Adrenal gland (tissue), 12 donors: ENCODE results near the gene LRPAP1. TPM values are rescaled to one million over a fixed set of nuclear protein-coding genes. Genes with fewer than 3 reads are reported as not detected.
A peak's percentile ranks its signal among the peaks of the same experiment; 100 is the strongest.
"Not testable (repeated sequence)": the region's sequence is repeated elsewhere in the genome, so short reads cannot be mapped to it uniquely, and the experiment has no call there.

ENCODE experiments used
- DNase-seq, 7 donors: peaks; one replicate each; pipeline ENCODE4 v3.0.0-alpha.2; 2019 to 2020
- H3K27ac ChIP-seq, 5 donors: fragments of 200-600 bp; sonication (generic) in 4 of 5; 1 replicate in 3 of 5; 2 replicates in 2 of 5; pipeline versions ENCODE4 v1.5.1 to v1.8.0; 2016 to 2020; ENCODE audit warnings: mild to moderate bottlenecking in 1 of 5
- H3K27me3 ChIP-seq: fragments of 200-600 bp; 2 replicates; pipeline ENCODE4 v1.8.0; 2021
- H3K36me3 ChIP-seq, 2 donors: fragments of 200-600 bp; replicated peaks in 1 of 2; 1 replicate in 1 of 2; 2 replicates in 1 of 2; pipeline versions ENCODE4 v1.5.1 to v1.8.0; 2018 to 2022
- H3K4me1 ChIP-seq, 2 donors: fragments of 200-600 bp; replicated peaks in 1 of 2; 1 replicate in 1 of 2; 2 replicates in 1 of 2; pipeline versions ENCODE4 v1.5.1 to v1.8.0; 2018 to 2021
- H3K4me3 ChIP-seq, 4 donors: fragments of 200-600 bp; sonication (generic) in 3 of 4; one replicate each; pipeline ENCODE4 v1.5.1; 2016 to 2018
- H3K9me3 ChIP-seq, 3 donors: fragments of 200-600 bp; sonication (generic) in 1 of 3; replicated peaks in 1 of 3; 1 replicate in 2 of 3; 2 replicates in 1 of 3; pipeline versions ENCODE4 v1.5.1 to v1.8.0; 2016 to 2021
- CTCF ChIP-seq, 6 experiments: fragments of 450-650 bp in 4 of 6; fragments of 200-600 bp in 2 of 6; sonication (generic) in 1 of 6; IDR thresholded peaks; 1 replicate in 5 of 6; 2 replicates in 1 of 6; pipeline versions ENCODE4 v1.5.1 to v1.8.0; 2016 to 2021; ENCODE audit warnings: antibody characterized with exemption in 6 of 6, mild to moderate bottlenecking in 2 of 6, moderate library complexity in 1 of 6
- POLR2A ChIP-seq, 2 donors: fragments of 450-650 bp; IDR thresholded peaks; one replicate each; pipeline ENCODE4 v1.6.1; 2017; ENCODE audit warnings: antibody characterized with exemption in 2 of 2, mild to moderate bottlenecking in 2 of 2, moderate library complexity in 1 of 2
- WGBS, 4 donors: extraction: QIAGEN DNeasy Blood & Tissue Kit in 2 of 4; methylation state at CpG; one replicate each; pipeline versions ENCODE4 v1.1.5 to v1.1.7; 2013 to 2017; 5-methylcytosine and 5-hydroxymethylcytosine counted together
- intact Hi-C, 2 donors: fragments of 100-400 bp; cut with DNase I; formaldehyde crosslinking; loops; one replicate each; pipeline versions ENCODE4 v1.14.1 to v1.15.0; 2022 to 2023
- polyA plus RNA-seq, 3 donors: library from polyadenylated mRNA; stranded (reverse); fragments of 200-250 nt in 2 of 3; fragments of 350-450 nt in 1 of 3; fragmentation: Illumina TruSeq in 1 of 3; extraction: RNeasy Lipid Tissue Mini Kit (QIAGEN cat#74804) in 1 of 3; gene quantifications; one replicate each; pipeline ENCODE4 v1.2.3, GENCODE V29; 2013 to 2014
- total RNA-seq, 9 donors: library from RNA; depleted of rRNA in 4 of 9; stranded (reverse); fragments of >200 nt in 4 of 9; fragments of 120-200 nt in 1 of 9; fragmentation: NEBNext Ultra II Directional in 1 of 9; extraction: Animal tissue kit (Norgen Biotek cat#: 25700) in 1 of 9; gene quantifications; one replicate each; pipeline versions ENCODE4 v1.1.0 to v1.2.4, GENCODE V29; 2013 to 2023
- donor health status: healthy with polysubstance abuse.
- donor health status: Bipolar disorder and iron deficiency.
- donor health status: DM: yes; HTN: yes; CAD: no.
- donor health status: DM: no; HTN: no; CAD: no.
- donor health status: DM: no; HTN: no; CAD: no.
- donor health status: DM: yes; HTN: yes; CAD: no.

LRPAP1 gene
- total and polyA plus RNA-seq, 12 donors, result 32.9 to 309 (median 188) TPM

DNA sequence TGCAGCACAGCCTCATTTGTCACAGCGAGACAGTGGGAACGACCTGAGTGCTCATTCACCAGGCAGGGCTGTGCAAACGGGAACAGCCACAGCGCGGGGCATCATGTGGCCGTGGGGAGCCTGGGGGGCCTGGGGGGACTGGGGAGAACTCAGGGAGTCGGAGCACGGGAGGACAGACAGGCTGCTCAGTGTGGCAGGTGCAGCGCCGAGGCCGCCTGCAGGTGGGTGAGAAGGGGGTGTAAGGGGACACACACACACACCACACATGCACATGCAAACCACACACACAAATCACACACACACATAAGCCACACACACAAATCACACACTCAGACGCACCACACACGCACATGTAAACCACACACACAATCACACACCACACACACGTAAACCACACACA lies 34.5 kb upstream of the LRPAP1 start:
- H3K27me3 ChIP-seq, H3K9me3 ChIP-seq, intact Hi-C loops, H3K36me3 ChIP-seq, DNase-seq, H3K4me1 ChIP-seq, H3K4me3 ChIP-seq, H3K27ac ChIP-seq: not testable (repeated sequence)
- peak in 1 of 6 experiments; percentile 26 for TF ChIP-seq CTCF (IDR thresholded peaks at IDR 0.05)
- WGBS, 4 donors, result 46 to 63% (median 62%) methylated on average over 9 to 12 of the region's 14 CpGs

GRCh38 chr4:3566301-3566700 lies 34.1 kb upstream of the LRPAP1 start:
- H3K4me3 ChIP-seq, H3K27ac ChIP-seq, H3K4me1 ChIP-seq, intact Hi-C loops, DNase-seq, H3K27me3 ChIP-seq, H3K9me3 ChIP-seq, H3K36me3 ChIP-seq: not testable (repeated sequence)
- peak in 2 of 6 experiments; percentile 29 to 30 for TF ChIP-seq CTCF (IDR thresholded peaks at IDR 0.05)
- WGBS, 4 donors, result 29 to 40% (median 36%) methylated on average over 8 to 10 of the region's 12 CpGs

- 83 to 92% (median 91%) methylated on average over 17 to 31 of the region's 31 CpGs for WGBS, 4 donors
- H3K27me3 ChIP-seq, H3K36me3 ChIP-seq, H3K4me3 ChIP-seq, H3K4me1 ChIP-seq, intact Hi-C loops, H3K9me3 ChIP-seq, DNase-seq, H3K27ac ChIP-seq: not testable (repeated sequence)
Measured at GRCh38 chr4:3564948-3565347, 32.7 kb upstream of the LRPAP1 start.

- H3K4me1 ChIP-seq, result no peaks in the 10 kb centered on the region
- no peaks in the 10 kb centered on the region for H3K36me3 ChIP-seq
- TF ChIP-seq POLR2A (IDR thresholded peaks at IDR 0.05) (no peak), CTCF (IDR thresholded peaks at IDR 0.05) (no peak)
- intact Hi-C loops, result no loop called here
- H3K27me3 ChIP-seq, result no peaks in the 10 kb centered on the region
- H3K27ac ChIP-seq, result no peak overlapping the region
- H3K4me3 ChIP-seq, result no peak overlapping the region
- DNase-seq, result no peak
- no peaks in the 10 kb centered on the region for H3K9me3 ChIP-seq
- 84 to 92% (median 90%) methylated on average over 20 to 24 of the region's 24 CpGs for WGBS, 4 donors
Measured at GRCh38 chr4:3563403-3563802, 31.2 kb upstream of the LRPAP1 start.

GRCh38 chr4:3562127-3562526 lies 29.9 kb upstream of the LRPAP1 start:
- H3K9me3 ChIP-seq, H3K4me1 ChIP-seq, H3K27me3 ChIP-seq, intact Hi-C loops, H3K27ac ChIP-seq, H3K4me3 ChIP-seq, H3K36me3 ChIP-seq: not testable (repeated sequence)
- DNase-seq, result peak in 1 of 7 donors; percentile 14
- 63 to 81% (median 78%) methylated on average over 3 to 7 of the region's 8 CpGs for WGBS, 4 donors

GRCh38 chr4:3560465-3560864 lies 28.2 kb upstream of the LRPAP1 start:
- H3K9me3 ChIP-seq, H3K27me3 ChIP-seq, H3K36me3 ChIP-seq, H3K27ac ChIP-seq, intact Hi-C loops, H3K4me1 ChIP-seq, H3K4me3 ChIP-seq: not testable (repeated sequence)
- WGBS, 4 donors, result 63 to 88% (median 78%) methylated on average over 1 of the region's 1 CpG
- DNase-seq, result peak in 1 of 7 donors; percentile 10

GRCh38 chr4:3559381-3560290 lies 27.4 kb upstream of the LRPAP1 start:
- H3K4me3 ChIP-seq, H3K27me3 ChIP-seq, H3K9me3 ChIP-seq, H3K4me1 ChIP-seq, intact Hi-C loops, H3K27ac ChIP-seq, H3K36me3 ChIP-seq: not testable (repeated sequence)
- 42 to 76% (median 65%) methylated on average over 5 to 12 of the region's 13 CpGs for WGBS, 4 donors
- DNase-seq, result peak in 1 of 7 donors; percentile 40

DNA sequence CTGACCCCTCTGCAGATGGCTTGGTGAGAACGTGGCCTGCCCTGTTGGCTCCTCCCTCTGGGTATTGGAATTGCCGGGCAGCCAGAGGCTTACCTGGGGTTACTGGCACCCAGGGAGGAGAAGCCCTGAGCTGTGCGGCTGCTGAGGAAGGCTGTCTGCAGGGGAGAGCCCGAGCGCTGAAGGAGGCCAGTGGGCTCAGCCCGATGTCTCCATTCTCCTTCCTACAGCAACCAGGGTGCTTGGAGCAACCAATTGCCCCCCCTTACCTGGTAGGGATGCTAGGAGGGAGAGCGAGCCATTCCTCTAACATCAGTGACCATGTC lies 26.3 kb upstream of the LRPAP1 start:
- intact Hi-C loops, H3K27ac ChIP-seq, H3K4me1 ChIP-seq, H3K4me3 ChIP-seq, H3K36me3 ChIP-seq, H3K9me3 ChIP-seq, H3K27me3 ChIP-seq: not testable (repeated sequence)
- 75 to 80% (median 78%) methylated on average over 2 to 7 of the region's 7 CpGs for WGBS, 4 donors
- peak in 1 of 7 donors; percentile 15 for DNase-seq
